DMS53 (cell line): ENCODE results near the gene KLF1.
"Not testable (repeated sequence)": the region's sequence is repeated elsewhere in the genome, so short reads cannot be mapped to it uniquely, and the experiment has no call there.

Experiments used
- DNase-seq: peaks from one replicate; lab custom pipeline; 2025; lab: John Stamatoyannopoulos, UW

Gene KLF1

DNA sequence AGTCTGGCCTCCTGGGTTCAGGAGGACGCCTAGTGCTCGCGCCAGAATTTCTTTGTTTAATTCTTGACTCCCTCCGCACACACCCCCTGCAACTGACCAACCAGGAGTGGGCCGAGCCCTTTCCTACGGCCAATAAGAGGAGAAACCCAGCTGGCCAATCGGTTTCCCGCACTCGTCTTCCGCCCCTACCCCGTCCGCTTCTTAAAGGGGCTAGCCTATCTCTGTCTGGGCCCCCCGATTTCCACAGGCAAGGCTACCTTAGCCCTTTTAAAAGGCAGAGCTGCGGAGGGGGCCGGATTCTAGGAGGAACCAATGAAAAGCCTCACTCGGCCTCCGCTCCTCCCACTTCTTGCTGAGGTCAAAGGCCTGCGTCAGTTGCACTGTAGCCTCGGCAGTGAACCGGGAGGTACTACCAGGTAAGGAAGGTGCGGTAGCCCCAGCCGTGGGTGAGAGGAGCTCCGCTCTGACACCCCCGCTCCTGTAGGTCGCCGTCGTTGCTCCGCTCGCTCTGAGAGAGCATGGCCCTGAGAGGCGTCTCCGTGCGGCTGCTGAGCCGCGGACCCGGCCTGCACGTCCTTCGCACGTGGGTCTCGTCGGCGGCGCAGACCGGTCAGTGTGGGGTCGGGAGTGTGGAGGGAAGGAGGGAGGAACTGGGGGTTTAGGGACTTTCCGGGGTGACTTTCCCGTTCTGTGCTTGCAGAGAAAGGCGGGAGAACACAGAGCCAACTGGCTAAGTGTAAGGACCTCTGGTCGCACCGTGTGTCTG, 4.0 kb upstream of the KLF1 start, which contains the start of gene GCDH:
Gene GCDH (plus strand): TSS at position 374 of the 766 bp plus-strand sequence. CDS start 145 bp downstream, at position 519.
- DNase-seq: peak; percentile 99

DNA sequence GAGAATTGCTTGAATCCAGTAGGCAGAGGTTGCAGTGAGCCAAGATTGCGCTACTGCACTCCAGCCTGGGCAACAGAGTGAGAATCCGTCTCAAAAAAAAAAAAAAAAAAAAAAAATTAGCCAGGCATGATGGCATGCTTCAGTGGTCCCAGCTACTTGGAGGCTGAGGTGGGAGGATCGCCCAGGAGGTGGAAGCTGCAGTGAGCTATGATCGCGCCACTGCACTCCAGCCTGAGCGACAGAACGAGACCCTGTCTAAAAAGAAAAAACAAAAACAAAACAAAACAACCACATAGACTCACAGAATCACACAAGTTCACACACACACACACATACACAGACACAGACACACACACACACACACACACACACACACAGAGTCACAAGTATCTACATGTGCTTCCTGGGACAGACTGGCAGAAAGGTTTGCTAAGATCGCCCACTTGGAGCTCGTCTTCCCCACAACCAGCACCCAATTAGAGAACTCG, 3.3 kb upstream of the KLF1 start:
- DNase-seq: not testable (repeated sequence)

DNA sequence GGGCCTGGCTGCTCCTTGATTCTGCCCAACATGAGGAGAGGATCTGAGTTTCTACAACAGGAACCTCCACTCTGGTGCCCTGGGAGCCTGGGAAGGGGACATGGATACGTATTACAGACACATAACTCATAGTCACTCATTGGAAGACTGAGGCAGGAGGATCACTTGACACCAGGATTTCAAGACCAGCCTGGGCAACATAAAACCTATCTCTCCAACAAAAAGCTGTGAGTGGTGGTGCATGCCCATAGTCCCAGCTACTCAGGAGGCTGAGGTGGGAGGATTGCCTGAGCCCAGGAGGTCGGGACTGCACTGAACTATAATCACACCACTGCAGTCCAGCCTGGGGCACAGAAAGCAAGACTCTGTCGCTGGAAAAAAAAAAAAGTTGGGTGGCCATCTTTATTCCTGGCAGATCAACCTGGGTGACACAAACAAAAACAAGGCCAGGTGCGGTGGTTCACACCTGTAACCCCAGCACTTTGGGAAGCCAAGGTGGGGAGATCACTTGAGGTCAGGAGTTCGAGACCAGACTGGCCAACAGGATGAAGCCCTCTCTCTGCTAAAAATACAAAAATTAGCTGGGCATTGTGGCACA, 1.1 kb upstream of the KLF1 start:
- no peak for DNase-seq

DNA sequence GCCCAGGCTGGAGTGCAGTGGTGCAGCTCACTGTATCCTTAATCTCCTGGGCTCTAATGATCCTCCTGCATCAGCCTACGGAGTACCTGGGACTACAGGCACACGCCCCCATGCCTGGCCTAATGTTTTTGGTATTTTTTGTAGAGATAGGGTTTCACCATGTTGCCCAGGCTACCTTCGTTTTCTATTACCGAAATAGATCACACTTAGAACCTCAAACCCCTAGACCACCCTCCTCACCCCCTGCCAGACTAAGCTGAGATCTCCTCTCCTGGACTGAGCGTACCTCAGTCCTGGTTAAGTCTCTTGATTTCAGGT, 391 bp downstream of the KLF1 start:
- no peak for DNase-seq

DNA sequence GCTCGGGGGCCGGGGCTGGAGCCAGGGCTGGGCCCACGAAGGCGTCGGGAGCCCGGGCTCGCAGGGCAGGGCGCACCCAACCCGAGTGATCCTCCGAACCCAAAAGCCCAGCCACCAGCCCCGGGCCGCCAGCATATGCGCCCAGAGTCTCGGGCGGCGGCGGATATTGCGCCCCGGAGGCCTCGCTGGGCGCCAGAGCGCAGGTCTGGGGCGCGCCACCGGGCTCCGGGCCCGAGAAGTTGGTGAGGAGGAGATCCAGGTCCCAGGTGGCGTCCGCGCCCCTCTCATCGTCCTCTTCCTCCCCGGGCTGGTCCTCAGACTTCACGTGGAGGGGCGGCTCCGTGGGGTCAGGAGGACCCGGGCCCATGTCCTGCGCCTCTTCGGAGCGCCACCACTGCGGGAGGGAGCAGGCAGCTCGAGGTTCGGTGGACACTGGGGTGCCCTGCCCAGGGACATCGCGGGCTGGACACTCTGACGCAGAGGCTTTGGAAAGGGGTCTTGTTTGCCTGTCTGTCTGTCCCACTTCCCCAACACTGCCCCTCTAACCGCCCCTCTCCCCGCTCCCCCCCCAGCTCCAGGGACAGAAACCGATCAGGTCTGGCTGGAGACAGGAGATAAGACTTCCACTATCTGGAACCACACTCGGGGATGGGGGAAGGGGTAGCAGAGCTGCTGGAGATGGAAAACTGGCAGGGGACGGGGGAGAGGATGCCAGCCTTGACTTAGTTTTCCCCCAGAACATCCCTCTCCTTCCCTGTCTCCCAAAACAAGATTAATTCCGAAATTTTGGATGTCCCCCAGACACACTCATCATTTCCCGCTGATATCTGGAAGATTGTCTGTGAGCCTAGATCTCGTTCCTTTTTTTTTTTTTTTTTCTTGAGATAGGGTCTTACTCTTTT, 1.0 kb downstream of the KLF1 start:
- DNase-seq: no peak

DNA sequence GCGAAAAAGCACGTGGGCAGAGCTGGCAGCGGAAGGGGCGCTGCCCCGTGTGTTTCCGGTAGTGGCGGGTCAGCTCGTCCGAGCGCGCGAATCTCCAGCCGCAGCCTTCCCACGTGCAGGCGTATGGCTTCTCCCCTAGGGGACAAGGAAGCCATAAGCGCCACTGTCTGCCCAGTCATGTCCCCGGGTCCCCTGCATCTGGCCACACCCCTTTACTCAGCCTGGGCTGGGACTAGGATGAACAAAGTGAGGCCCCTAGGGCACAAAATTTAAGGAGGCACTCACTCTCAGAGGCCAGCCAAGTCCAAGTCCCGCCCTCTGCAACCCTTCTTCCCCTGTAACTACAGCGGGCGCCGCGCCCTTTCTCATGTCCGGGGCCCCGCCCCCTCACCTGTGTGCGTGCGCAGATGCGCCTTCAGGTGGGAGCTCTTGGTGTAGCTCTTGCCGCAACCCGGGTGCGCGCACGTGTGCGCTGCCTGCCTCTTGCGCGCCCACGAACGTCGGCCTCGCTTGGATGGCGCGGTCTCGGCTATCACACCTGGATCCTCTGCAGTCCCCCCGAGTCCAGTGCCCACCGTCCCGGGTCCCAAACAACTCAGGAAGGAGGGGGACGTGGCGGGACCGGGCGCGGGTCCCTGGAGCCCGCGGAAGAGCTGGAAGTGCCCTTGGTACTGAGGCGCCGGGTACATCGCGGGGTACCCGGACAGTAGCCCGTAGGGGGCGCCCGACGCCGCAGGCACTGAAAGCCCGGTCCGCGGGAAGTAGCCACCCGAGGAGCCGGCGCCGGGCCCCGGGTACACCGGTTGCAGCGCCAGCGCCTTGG, 1.9 kb downstream of the KLF1 start:
- DNase-seq: peak; percentile 99

DNA sequence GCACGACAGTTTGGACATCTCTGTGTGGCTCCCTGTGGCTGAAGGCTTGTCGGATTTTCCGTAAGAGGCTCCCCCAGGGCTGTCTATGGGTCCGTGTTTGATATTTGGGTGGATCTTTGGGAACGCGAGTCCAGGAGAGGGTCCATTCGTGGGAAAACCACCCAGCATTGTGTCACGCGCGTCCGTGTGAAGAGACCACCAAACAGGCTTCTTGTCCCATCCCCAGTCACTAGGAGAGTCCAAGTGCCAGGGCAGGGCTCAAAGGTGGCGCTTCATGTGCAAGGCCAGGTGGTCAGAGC, 2.4 kb downstream of the KLF1 start:
- no peak for DNase-seq

DNA sequence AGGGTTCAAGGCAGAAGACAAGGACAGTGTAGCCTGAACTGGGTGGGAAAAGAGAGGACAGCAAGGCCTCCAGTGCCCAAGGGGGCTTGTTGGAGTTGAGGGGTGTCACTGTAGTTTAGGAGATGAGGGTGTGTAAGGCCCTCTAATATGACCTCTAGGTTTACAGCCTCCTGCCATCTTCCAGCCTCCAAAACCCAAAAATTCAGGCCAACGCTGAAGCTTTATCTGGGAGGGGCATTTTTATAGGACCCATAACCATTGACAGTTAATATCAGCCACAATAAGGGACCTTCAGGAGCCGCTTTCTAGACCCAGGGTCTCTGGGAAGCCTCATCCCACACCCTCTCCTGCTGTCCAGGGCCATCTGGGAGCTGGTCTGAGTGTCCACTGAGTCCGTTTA, 2.8 kb downstream of the KLF1 start:
- no peak for DNase-seq

DNA sequence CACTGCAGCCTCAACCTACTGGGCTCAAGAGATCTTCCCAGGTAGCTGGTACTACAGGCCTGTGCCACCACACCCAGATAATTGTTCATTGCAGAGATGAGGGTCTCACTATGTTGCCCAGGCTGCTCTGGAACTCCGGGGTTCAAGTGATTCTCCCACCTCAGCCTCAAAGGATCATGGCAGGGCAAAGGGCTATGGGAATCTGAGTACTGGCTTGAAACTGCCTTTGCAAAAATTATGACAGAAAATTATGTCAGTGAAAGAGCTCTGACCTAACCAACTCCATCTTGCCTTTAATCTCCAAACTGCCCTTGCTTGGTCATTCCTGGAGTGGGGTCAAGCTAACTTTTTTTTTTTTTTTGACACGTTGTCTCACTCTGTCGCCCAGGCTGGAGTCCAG, 4.4 kb downstream of the KLF1 start:
- DNase-seq: no peak

DNA sequence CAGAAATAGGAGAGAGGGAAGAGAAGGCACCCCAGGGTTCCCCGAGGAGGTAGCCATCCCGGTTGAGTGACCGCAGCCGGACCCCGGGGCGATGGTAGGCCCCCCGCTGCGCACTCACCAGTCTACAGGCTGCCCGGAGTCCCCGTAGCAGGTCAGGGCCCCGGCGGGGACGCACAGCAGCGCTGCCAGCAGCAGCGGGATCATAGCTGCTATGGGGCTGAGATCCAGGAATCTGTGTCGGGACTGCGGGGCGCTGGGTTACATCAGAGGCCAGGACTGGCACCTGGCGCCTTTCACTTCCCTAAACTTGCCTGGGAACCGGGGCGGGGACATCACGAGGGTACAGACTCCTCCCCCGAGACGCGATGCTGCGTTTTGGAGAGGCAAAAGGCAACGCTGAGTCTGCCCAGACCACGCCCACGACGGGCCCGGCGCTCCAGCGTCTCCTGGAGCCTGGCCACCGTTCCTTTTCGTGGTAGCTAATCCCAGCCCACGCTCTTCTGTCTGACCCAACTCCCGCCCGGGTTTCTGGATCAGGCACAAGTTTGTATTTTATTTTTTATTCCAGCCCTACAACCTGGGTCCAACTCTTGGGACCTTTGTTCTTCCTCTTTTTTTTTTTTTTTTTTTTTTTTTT, 5.7 kb downstream of the KLF1 start, which contains the start of gene DNASE2:
Gene DNASE2 (minus strand): TSS at position 278 of the 637 bp plus-strand sequence. CDS start 74 bp downstream, at position 204.
- DNase-seq: peak; percentile 97

DNA sequence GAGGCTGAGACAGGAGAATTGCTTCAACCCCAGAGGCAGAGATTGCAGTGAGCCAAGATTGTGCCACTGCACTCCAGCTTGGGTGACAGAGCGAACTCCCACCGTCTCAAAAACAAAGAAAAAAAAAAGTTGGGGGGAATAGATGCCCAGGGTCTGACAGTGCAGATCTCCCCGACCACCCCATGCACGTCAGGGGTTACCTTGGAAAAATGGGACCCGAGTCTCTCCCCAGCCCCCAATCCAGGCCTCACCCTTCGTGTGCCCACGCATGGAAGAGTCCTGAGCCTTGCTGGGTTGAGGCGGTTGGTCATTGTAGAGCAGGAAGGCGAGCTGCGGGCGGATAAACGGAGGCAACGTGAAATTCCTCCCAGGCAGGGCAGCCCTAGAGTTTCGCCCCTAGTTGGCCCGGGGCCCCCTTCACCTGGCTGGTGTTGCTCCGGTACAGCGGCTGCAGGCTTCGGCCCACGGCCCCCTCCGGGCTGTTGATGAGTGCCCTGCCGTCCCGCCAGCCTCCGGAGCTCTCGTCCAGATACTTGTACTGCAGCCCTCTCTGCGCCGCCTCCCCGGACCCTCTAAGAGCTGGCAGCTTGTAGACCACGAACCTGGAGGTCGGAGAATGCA, 6.3 kb downstream of the KLF1 start:
- peak; percentile 62 for DNase-seq

DNA sequence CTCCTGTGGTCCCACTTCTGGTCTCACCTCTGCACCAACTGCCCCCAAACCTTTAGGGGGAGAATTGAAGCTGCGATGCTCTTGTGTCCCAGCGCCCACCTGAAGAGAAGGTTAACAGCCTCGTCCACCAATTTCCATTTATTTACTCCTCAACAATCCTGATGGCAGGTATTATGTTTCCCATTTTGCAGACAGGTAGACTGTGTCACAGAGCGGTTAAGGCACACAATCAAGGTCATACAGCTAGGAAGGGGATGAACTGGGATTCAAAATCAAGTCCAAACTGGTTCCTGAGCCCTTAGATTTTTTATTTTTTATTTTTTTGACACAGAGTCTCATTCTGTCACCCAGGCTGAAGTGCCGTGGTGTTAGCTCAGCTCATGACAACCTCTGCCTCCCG, 11.9 kb downstream of the KLF1 start:
- DNase-seq: no peak

DNA sequence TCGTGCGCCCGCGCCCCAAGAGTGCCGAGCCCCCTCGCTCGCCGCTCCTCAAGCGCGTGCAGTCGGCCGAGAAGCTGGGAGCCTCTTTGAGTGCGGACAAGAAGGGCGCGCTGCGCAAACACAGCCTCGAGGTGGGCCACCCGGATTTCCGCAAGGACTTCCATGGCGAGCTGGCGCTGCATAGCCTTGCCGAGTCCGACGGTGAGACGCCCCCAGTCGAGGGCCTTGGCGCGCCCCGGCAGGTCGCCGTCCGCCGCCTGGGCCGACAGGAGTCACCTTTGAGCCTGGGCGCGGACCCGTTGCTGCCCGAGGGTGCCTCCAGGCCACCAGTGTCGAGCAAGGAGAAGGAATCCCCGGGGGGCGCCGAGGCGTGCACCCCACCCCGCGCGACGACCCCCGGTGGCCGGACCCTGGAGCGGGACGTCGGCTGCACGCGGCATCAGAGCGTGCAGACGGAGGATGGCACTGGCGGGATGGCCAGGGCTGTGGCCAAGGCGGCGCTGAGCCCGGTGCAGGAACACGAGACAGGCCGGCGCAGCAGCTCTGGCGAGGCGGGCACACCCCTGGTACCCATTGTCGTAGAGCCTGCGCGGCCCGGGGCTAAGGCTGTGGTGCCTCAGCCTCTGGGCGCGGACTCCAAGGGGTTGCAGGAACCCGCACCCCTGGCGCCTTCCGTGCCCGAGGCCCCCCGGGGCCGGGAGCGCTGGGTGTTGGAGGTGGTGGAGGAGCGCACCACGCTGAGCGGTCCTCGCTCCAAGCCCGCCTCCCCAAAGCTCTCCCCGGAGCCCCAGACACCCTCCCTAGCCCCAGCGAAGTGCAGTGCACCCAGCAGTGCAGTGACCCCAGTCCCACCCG, 12.9 kb downstream of the KLF1 start:
- peak; percentile 47 for DNase-seq

DNA sequence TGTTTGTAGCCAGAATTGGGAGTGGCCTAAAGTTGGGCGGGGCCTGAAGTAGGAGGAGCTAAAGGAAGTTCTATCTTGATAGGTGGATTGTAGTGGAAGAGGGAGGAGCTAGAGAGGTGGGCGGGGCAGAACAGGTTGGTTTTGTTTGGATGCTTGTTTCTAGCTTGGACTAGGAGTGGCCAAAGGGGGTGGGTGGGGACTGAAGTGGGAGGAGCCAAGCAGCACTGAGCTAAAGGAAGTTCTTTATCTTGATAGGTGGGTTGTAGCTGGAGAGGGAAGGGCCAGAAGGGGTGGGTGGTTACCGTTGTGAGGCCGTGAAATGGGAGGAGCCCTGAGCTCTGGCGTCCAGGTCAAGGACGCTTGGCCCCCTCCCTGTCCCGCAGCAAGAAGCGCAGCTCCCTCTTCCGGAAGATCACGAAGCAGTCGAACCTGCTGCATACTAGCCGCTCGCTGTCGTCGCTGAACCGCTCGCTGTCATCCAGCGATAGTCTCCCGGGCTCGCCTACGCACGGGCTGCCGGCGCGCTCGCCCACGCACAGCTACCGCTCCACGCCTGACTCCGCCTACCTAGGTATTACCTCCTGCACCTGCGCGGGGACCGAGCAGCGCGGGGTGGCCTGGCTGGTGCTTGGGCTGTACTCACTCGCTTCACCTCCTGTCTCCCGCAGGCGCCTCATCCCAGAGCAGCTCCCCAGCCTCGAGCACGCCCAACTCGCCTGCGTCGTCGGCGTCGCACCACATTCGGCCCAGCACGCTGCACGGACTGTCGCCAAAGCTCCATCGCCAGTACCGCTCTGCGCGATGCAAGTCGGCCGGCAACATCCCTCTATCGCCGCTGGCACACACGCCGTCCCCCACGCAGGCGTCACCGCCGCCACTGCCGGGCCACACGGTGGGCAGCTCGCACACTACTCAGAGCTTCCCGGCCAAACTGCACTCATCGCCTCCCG, 13.8 kb downstream of the KLF1 start:
- peak; percentile 97 for DNase-seq

DNA sequence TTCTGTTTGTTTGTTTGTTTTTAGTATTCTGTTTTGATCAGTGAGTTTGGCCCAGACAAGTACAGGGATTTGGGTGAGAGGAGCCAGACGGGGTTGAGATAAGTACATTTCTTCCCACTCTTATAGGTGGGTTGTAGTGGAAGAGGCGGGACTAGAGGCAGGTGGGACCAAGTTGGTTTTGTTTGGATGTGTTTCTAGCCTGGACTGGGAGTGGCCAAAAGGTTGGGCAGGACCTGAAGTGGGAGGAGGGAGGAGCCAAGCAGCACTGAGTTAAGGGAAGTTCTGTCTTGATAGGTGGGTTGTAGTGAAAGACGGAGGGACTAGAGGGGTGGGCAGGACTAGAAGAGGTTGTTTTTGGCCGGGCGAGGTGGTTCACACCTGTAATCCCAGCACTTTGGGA, 14.7 kb downstream of the KLF1 start:
- DNase-seq: peak; percentile 51

DNA sequence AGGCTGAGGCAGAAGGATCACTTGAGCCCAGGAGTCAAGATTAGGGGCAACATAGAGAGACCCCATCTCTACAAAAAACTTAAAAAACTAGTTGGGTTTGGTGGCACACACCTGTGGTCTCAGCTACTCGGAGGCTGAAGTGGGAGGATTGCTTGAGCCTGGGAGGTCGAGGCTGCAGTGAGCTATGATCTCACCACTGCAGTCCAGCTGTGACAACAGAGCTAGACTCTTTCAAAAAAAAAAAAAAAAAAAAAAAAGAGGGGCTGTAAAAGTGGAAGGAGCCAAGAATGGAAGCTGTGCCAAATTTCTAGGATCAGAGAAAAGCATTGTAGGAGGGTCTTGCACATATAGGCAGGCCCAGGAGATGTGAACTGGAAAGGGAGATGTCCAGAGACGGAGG, 15.3 kb downstream of the KLF1 start:
- DNase-seq: peak; percentile 43

DNA sequence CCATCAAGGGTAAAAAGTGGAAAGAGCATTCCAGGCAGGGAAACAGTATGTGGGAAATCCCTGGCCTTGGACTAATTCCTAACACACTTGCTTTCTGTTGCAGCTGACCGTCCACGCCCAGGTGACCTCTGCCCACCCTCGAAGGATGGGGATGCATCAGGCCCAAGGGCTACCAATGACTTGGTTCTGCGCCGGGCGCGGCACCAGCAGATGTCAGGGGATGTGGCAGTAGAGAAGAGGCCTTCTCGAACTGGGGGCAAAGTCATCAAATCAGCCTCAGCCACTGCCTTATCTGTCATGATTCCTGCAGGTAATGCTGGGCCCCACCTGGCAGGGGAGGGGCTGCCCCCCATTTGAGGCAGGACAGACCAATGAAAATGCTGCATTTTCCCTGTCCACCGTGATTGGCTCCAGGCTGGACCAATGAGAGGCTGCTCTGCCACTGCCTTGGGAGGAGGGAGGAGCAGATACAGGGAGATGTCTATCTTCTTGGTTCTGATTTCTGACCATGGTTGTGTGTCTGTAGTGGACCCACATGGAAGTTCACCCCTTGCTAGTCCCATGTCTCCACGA, 18.4 kb downstream of the KLF1 start:
- DNase-seq: peak; percentile 24
